Measurements from ENCODE around the gene TMEM235.

The TMEM235 gene

GRCh38 chr17:78267253-78268073 is 36.0 kb downstream of the TMEM235 start:
- Histone ChIP-seq H3K9ac (ENCODE audit: insufficient read length) (peak overlapping the region; percentile 75), H3K4me3 (peak overlapping the region; percentile 51; the same call in 1 of the 2 replicates), H3K36me3 (ENCODE audit: insufficient read depth, low read length) (no peaks in the 10 kb centered on the region), H3K9me3 (ENCODE audit: low read depth, low read length) (no peaks in the 10 kb centered on the region), H3K27ac (peak overlapping the region; percentile 82)
- TF ChIP-seq EZH2 (IDR thresholded peaks at IDR 0.05) (no peak), FOXP2 (optimal IDR thresholded peaks at IDR 0.05; ENCODE audit: control extremely low read depth, extremely low read length, insufficient read depth) (no peak), POLR2AphosphoS5 (IDR thresholded peaks at IDR 0.05; ENCODE audit: borderline replicate concordance, low read depth, low read length) (no peak)
- no peak for DNase-seq (ENCODE audit: low read depth, low spot score)

- DNase-seq (ENCODE audit: low read depth, low spot score): no peak
- Histone ChIP-seq H3K4me3 (peak overlapping the region; percentile 72), H3K9ac (ENCODE audit: insufficient read length) (peak overlapping the region; percentile 30), H3K27ac (peak overlapping the region; percentile 82; the same call in 1 of the 2 replicates), H3K36me3 (ENCODE audit: insufficient read depth, low read length) (no peaks in the 10 kb centered on the region), H3K9me3 (ENCODE audit: low read depth, low read length) (no peaks in the 10 kb centered on the region)
- TF ChIP-seq FOXP2 (optimal IDR thresholded peaks at IDR 0.05; ENCODE audit: control extremely low read depth, extremely low read length, insufficient read depth): no peak
- no peak for TF ChIP-seq POLR2AphosphoS5 (IDR thresholded peaks at IDR 0.05; ENCODE audit: borderline replicate concordance, low read depth, low read length)
- no peak for TF ChIP-seq EZH2 (IDR thresholded peaks at IDR 0.05)
Measured at GRCh38 chr17:78268191-78268874, 36.9 kb downstream of the TMEM235 start.

GRCh38 chr17:78268951-78269905 is 37.8 kb downstream of the TMEM235 start:
- H3K9me3 ChIP-seq (ENCODE audit: low read depth, low read length): no peaks in the 10 kb centered on the region
- no peak; the same call in 1 of the 2 replicates for TF ChIP-seq POLR2AphosphoS5 (IDR thresholded peaks at IDR 0.05; ENCODE audit: borderline replicate concordance, low read depth, low read length)
- TF ChIP-seq EZH2 (IDR thresholded peaks at IDR 0.05): no peak
- no peak for TF ChIP-seq FOXP2 (optimal IDR thresholded peaks at IDR 0.05; ENCODE audit: control extremely low read depth, extremely low read length, insufficient read depth)
- peak; percentile 44 for DNase-seq (ENCODE audit: low read depth, low spot score)
- H3K27ac ChIP-seq: peak overlapping the region; percentile 82
- peak overlapping the region; percentile 72 for H3K4me3 ChIP-seq
- H3K9ac ChIP-seq (ENCODE audit: insufficient read length): peak overlapping the region; percentile 30
- no peaks in the 10 kb centered on the region for H3K36me3 ChIP-seq (ENCODE audit: insufficient read depth, low read length)

- Histone ChIP-seq H3K9ac (ENCODE audit: insufficient read length) (peak overlapping the region; percentile 30), H3K27ac (peak overlapping the region; percentile 82), H3K36me3 (ENCODE audit: insufficient read depth, low read length) (no peaks in the 10 kb centered on the region), H3K4me3 (peak overlapping the region; percentile 72), H3K9me3 (ENCODE audit: low read depth, low read length) (no peaks in the 10 kb centered on the region)
- TF ChIP-seq FOXP2 (optimal IDR thresholded peaks at IDR 0.05; ENCODE audit: control extremely low read depth, extremely low read length, insufficient read depth): no peak
- TF ChIP-seq POLR2AphosphoS5 (IDR thresholded peaks at IDR 0.05; ENCODE audit: borderline replicate concordance, low read depth, low read length): no peak
- no peak for TF ChIP-seq EZH2 (IDR thresholded peaks at IDR 0.05)
- no peak for DNase-seq (ENCODE audit: low read depth, low spot score)
Measured at GRCh38 chr17:78269955-78270381, 38.5 kb downstream of the TMEM235 start.

DNA sequence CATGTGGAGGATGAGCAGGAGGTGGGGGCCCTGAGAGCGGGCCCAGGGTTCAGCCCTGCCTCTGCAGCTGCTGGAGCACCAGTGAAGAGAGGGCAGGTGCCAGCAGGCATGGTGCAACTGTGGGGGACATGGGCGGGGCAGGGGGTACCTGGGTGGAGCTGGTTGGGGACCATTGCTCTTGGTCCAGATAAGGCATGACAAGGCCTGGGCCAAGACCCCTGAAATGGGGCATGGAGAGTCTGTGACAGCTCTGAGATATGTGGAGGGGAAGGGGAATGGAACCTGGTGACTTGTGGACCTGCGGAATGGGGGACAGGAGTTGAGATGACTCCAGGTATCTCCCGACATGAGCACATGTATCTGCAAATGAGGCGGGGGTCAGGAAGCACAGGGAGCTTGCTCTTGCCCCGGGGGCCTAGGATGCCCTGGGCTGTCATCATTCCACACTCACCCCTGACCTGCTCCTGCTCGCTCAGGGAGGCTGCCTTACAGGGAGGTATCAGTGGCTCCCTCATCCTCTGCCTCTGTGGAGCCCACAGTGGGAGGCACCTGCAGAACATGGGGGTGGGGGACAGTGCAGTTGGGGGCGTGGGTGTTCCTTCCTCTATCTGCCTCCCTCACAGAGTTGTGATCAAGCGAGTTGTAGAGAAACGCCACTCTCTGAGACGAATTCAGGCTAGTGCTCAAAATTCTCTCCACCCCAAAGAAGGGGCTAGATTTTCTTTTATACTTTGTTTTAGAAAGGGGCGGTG is 40.2 kb downstream of the TMEM235 start:
- Histone ChIP-seq H3K27ac (peak overlapping the region; percentile 13; the same call in 1 of the 2 replicates), H3K9ac (ENCODE audit: insufficient read length) (no peak overlapping the region)
- TF ChIP-seq EZH2 (IDR thresholded peaks at IDR 0.05) (no peak), FOXP2 (optimal IDR thresholded peaks at IDR 0.05; ENCODE audit: control extremely low read depth, extremely low read length, insufficient read depth) (no peak), POLR2AphosphoS5 (IDR thresholded peaks at IDR 0.05; ENCODE audit: borderline replicate concordance, low read depth, low read length) (no peak)

GRCh38 chr17:78272181-78272913 is 40.9 kb downstream of the TMEM235 start:
- no peaks in the 10 kb centered on the region for H3K9me3 ChIP-seq (ENCODE audit: low read depth, low read length)
- no peak overlapping the region for H3K9ac ChIP-seq (ENCODE audit: insufficient read length)
- DNase-seq (ENCODE audit: low read depth, low spot score): no peak
- H3K27ac ChIP-seq: peak overlapping the region; percentile 13; the same call in 1 of the 2 replicates
- no peak overlapping the region for H3K4me3 ChIP-seq
- H3K36me3 ChIP-seq (ENCODE audit: insufficient read depth, low read length): no peaks in the 10 kb centered on the region
- TF ChIP-seq EZH2 (IDR thresholded peaks at IDR 0.05) (no peak), POLR2AphosphoS5 (IDR thresholded peaks at IDR 0.05; ENCODE audit: borderline replicate concordance, low read depth, low read length) (no peak), FOXP2 (optimal IDR thresholded peaks at IDR 0.05; ENCODE audit: control extremely low read depth, extremely low read length, insufficient read depth) (no peak)

More for the DNA sequence above, 40.2 kb downstream of the TMEM235 start:
- Histone ChIP-seq H3K9me3 (ENCODE audit: low read depth, low read length) (no peaks in the 10 kb centered on the region), H3K36me3 (ENCODE audit: insufficient read depth, low read length) (no peaks in the 10 kb centered on the region), H3K4me3 (no peak overlapping the region)
- DNase-seq (ENCODE audit: low read depth, low spot score): no peak

DNA sequence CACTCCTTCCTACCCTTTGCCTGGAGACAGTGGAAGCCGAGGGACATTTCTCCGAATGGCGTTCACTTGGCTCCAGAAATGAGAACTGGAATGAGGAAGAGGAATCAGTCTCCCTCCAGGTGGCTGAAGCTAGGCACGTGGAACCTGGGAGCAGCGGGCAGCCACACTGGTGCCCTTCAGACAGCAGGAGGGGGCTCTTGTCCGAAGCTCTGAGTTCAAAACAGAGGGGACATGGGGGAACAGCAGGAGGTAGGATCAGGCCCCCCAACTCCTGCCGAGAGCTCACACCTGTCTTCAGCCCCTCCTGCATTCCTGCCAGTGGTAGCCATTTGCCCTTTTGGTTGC is 41.5 kb downstream of the TMEM235 start:
- Histone ChIP-seq H3K9me3 (ENCODE audit: low read depth, low read length) (no peaks in the 10 kb centered on the region), H3K4me3 (no peak overlapping the region), H3K27ac (no peak overlapping the region), H3K36me3 (ENCODE audit: insufficient read depth, low read length) (no peaks in the 10 kb centered on the region), H3K9ac (ENCODE audit: insufficient read length) (no peak overlapping the region)
- no peak for DNase-seq (ENCODE audit: low read depth, low spot score)
- TF ChIP-seq POLR2AphosphoS5 (IDR thresholded peaks at IDR 0.05; ENCODE audit: borderline replicate concordance, low read depth, low read length) (no peak), FOXP2 (optimal IDR thresholded peaks at IDR 0.05; ENCODE audit: control extremely low read depth, extremely low read length, insufficient read depth) (no peak), EZH2 (IDR thresholded peaks at IDR 0.05) (no peak)

Measured in SK-N-MC (cell line).